ENCODE results near the gene TRPV2. TPM values are rescaled to one million over a fixed set of nuclear protein-coding genes. Genes with fewer than 3 reads are reported as not detected.

The TRPV2 gene
- polyA plus RNA-seq, 2 donors = 2.7 to 2.8 TPM

DNA sequence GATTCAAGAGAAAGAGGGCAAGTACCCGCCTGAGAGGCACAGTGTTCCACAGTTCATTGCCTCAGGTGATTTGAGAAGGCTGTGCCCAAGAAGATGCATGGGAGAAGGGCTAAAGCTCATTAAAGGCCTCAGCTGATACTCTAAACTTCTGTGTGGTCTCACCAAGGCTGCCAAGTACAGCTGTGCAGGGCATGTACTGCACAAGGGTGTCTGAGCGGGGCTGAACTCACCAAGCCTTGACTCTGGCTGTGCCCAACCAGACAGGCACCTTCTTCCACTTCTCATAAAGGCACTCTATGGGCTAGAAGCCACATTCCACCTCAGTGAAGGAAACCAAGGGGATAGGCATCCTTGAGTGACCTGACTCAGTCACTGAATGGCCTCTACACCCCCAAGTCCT lies 63.9 kb downstream of the TRPV2 start:
- WGBS, 2 donors = 82 to 83% methylated on average over 2 of the region's 2 CpGs
- Histone ChIP-seq H3K27ac (ENCODE audit: low read depth in 2 of 2, low read length in 1 of 2) (no peak overlapping the region), H3K4me1 (ENCODE audit: control insufficient read depth in 2 of 2, insufficient read depth in 2 of 2, low read length in 1 of 2) (no peaks in the 10 kb centered on the region), H3K9me3 (ENCODE audit: control insufficient read depth in 2 of 2, insufficient read depth in 1 of 2, low read depth in 1 of 2, low read length in 1 of 2) (no peaks in the 10 kb centered on the region), H3K4me3 (ENCODE audit: low read depth in 1 of 2, low read length in 2 of 2) (no peak overlapping the region), H3K27me3 (ENCODE audit: control insufficient read depth in 1 of 2, insufficient read depth in 2 of 2, low read length in 2 of 2) (no peaks in the 10 kb centered on the region), H3K36me3 (ENCODE audit: control insufficient read depth in 2 of 2, insufficient read depth in 2 of 2, low read length in 1 of 2) (no peaks in the 10 kb centered on the region)

DNA sequence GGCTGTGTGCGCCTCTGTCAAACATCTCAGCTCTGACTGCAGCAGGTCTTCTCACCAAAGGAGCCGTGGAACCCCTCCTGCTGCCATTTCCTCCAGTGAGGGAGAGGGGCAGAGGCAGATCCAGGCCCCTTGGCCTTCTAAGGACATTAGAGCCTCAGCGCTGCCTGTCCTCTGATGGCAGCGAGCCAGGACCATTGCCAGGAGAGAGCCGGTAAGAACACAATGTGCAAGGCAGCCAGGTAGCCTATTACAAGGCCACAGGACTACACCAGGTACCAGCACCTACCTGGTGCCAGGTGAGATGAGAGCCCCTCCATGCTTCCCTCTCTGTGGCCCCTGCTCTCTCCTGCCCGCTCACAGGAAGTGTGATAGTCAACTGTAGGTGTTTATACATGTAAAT lies 65.6 kb downstream of the TRPV2 start:
- no peaks in the 10 kb centered on the region for H3K4me1 ChIP-seq (ENCODE audit: control insufficient read depth in 2 of 2, insufficient read depth in 2 of 2, low read length in 1 of 2)
- no peaks in the 10 kb centered on the region for H3K27me3 ChIP-seq (ENCODE audit: control insufficient read depth in 1 of 2, insufficient read depth in 2 of 2, low read length in 2 of 2)
- 86 to 87% methylated on average over 6 of the region's 6 CpGs for WGBS, 2 donors
- H3K4me3 ChIP-seq (ENCODE audit: low read depth in 1 of 2, low read length in 2 of 2) = no peak overlapping the region
- H3K9me3 ChIP-seq (ENCODE audit: control insufficient read depth in 2 of 2, insufficient read depth in 1 of 2, low read depth in 1 of 2, low read length in 1 of 2) = no peaks in the 10 kb centered on the region
- H3K27ac ChIP-seq (ENCODE audit: low read depth in 2 of 2, low read length in 1 of 2) = no peak overlapping the region
- H3K36me3 ChIP-seq (ENCODE audit: control insufficient read depth in 2 of 2, insufficient read depth in 2 of 2, low read length in 1 of 2) = no peaks in the 10 kb centered on the region

DNA sequence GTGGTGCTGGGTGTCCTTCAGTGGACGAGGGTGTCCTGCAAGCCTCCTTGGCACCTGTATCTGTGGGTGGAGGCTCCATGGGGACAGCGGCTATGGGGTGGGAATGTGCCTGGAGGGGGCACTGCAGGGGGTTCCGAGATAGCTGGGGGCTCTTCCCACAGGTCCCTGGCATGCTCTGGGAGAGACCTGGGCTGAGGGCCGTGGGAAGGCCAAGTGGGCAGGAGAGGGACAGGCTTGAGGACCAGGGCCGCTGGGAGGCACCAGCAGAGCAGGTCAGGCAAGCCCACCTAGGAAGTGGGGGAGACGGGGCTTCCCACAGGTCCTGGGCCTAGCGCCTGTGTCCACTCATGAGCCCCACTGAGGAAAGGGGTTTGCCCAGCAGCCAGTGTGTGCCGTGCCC lies 66.9 kb downstream of the TRPV2 start:
- no peaks in the 10 kb centered on the region for H3K36me3 ChIP-seq (ENCODE audit: control insufficient read depth in 2 of 2, insufficient read depth in 2 of 2, low read length in 1 of 2)

DNA sequence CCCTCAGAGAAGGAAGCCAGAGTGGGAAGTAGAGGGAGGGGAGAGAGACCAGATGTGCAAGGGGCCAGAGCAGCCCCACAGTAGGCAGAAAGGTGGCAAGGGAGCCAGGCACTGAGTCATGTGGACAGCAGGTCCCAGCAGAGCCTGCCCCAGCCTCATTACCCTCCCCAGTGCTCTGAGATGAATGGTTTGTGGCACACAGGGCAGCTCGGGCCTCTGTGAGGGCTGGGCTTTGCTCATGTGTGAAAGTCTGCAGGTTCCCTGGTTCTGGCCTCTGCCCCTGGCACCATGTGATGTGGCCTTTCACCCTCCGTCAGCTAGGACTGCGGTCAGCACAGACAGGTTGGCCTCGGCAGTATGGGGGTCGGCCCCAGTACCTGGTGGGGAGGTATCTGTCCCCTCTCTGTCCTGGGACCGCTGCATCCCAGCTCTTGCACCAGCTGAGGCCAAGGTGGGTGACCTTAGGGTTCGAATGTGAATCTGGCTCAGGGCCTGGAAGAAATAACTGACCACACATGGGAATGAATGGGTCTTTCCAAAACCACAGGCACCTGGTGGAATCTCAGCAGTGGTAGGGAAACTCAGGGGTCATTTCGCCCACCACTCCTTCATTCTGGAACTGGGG lies 67.8 kb downstream of the TRPV2 start:
- no peaks in the 10 kb centered on the region for H3K27me3 ChIP-seq (ENCODE audit: control insufficient read depth in 1 of 2, insufficient read depth in 2 of 2, low read length in 2 of 2)
- H3K27ac ChIP-seq (ENCODE audit: low read depth in 2 of 2, low read length in 1 of 2) = no peak overlapping the region
- peaks cover 0 to 4% of the 10 kb centered on the region in 2 donors for H3K4me1 ChIP-seq (ENCODE audit: control insufficient read depth in 2 of 2, insufficient read depth in 2 of 2, low read length in 1 of 2)
- H3K36me3 ChIP-seq (ENCODE audit: control insufficient read depth in 2 of 2, insufficient read depth in 2 of 2, low read length in 1 of 2) = no peaks in the 10 kb centered on the region
- H3K4me3 ChIP-seq (ENCODE audit: low read depth in 1 of 2, low read length in 2 of 2) = no peak overlapping the region
- 86 to 88% methylated on average over 8 of the region's 8 CpGs for WGBS, 2 donors
- H3K9me3 ChIP-seq (ENCODE audit: control insufficient read depth in 2 of 2, insufficient read depth in 1 of 2, low read depth in 1 of 2, low read length in 1 of 2) = no peaks in the 10 kb centered on the region

More for the DNA sequence above, 66.9 kb downstream of the TRPV2 start:
- Histone ChIP-seq H3K4me3 (ENCODE audit: low read depth in 1 of 2, low read length in 2 of 2) (no peak overlapping the region), H3K27me3 (ENCODE audit: control insufficient read depth in 1 of 2, insufficient read depth in 2 of 2, low read length in 2 of 2) (no peaks in the 10 kb centered on the region), H3K27ac (ENCODE audit: low read depth in 2 of 2, low read length in 1 of 2) (no peak overlapping the region), H3K4me1 (ENCODE audit: control insufficient read depth in 2 of 2, insufficient read depth in 2 of 2, low read length in 1 of 2) (peaks cover 0 to 4% of the 10 kb centered on the region in 2 donors), H3K9me3 (ENCODE audit: control insufficient read depth in 2 of 2, insufficient read depth in 1 of 2, low read depth in 1 of 2, low read length in 1 of 2) (no peaks in the 10 kb centered on the region)
- 77 to 91% methylated on average over 8 of the region's 8 CpGs for WGBS, 2 donors

DNA sequence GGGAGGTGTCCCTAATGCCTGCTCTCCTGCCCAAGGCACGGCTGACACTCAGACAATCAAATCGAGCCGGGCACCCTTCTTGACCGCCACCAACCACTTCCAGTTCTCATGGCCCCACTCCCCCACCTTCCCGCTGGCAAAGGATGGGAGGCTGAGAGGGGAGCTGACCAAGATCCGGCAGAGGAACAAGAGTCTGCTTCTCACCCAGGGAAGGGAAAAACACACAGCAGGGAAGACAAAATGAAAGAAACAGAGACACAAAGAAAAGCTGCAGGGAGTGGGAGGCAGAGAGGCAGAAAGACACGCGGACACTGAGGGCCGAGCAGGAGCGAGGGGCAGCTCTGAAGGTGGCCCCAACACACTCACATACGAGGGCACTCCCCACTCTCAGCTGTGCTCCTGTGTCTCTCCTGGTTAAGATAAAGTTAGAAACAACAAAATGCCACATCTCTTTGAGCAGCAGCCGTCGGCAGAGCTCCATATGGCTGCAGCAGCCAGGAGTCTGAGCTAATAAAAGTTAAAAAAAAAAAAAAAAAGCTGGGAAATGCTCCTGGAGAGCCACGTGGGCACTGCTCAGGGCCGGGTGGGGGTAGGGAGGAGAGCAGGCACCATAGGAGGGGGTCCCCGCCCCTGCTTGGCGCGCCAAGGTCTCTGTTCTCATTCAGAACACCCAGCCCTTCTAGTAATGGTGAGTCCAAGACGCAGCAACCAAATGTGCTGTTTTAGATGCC lies 69.2 kb downstream of the TRPV2 start:
- H3K9me3 ChIP-seq (ENCODE audit: control insufficient read depth in 2 of 2, insufficient read depth in 1 of 2, low read depth in 1 of 2, low read length in 1 of 2) = no peaks in the 10 kb centered on the region
- H3K36me3 ChIP-seq (ENCODE audit: control insufficient read depth in 2 of 2, insufficient read depth in 2 of 2, low read length in 1 of 2) = no peaks in the 10 kb centered on the region
- WGBS, 2 donors = 66 to 78% methylated on average over 19 of the region's 19 CpGs
- H3K4me1 ChIP-seq (ENCODE audit: control insufficient read depth in 2 of 2, insufficient read depth in 2 of 2, low read length in 1 of 2) = peaks cover 0 to 4% of the 10 kb centered on the region in 2 donors
- no peaks in the 10 kb centered on the region for H3K27me3 ChIP-seq (ENCODE audit: control insufficient read depth in 1 of 2, insufficient read depth in 2 of 2, low read length in 2 of 2)
- no peak overlapping the region for H3K4me3 ChIP-seq (ENCODE audit: low read depth in 1 of 2, low read length in 2 of 2)
- no peak overlapping the region for H3K27ac ChIP-seq (ENCODE audit: low read depth in 2 of 2, low read length in 1 of 2)

Other genes starting within 250 kb of the TRPV2 start
- 10 to 100 TPM; 31.5 to 41.3 TPM for gene NCOR1, start 200.0 kb upstream of the TRPV2 start, polyA plus RNA-seq
- gene PIGL, start 198.4 kb upstream of the TRPV2 start, polyA plus RNA-seq = 10 to 100 TPM; 13.3 to 21.5 TPM
- 1 to 10 TPM; 1.3 to 2.8 TPM for gene CENPV, start 62.1 kb upstream of the TRPV2 start, polyA plus RNA-seq
- 100 to 1,000 TPM; 260 to 626 TPM for gene UBB, start 34.5 kb upstream of the TRPV2 start, polyA plus RNA-seq
- gene LRRC75A, start 76.6 kb downstream of the TRPV2 start, polyA plus RNA-seq = under 1 TPM; 0.53 to 0.65 TPM
- gene ZNF287, start 153.6 kb downstream of the TRPV2 start, polyA plus RNA-seq = 1 to 10 TPM; 2.5 to 3.3 TPM
- 1 to 10 TPM in 1 of 2 donors, under 1 TPM in 1; 0.99 to 1.4 TPM for gene ZNF624, start 238.3 kb downstream of the TRPV2 start, polyA plus RNA-seq